GM19238 (cell line): Measurements from ENCODE around the gene GOSR1.
"Not testable (repeated sequence)": the region's sequence is repeated elsewhere in the genome, so short reads cannot be mapped to it uniquely, and the experiment has no call there.

Experiments used
- DNase-seq: peaks from one replicate; pipeline ENCODE4 v3.0.0; 2011; ENCODE audit warnings: low spot score; ENCODE audit not compliant: insufficient read length

Gene GOSR1

DNA sequence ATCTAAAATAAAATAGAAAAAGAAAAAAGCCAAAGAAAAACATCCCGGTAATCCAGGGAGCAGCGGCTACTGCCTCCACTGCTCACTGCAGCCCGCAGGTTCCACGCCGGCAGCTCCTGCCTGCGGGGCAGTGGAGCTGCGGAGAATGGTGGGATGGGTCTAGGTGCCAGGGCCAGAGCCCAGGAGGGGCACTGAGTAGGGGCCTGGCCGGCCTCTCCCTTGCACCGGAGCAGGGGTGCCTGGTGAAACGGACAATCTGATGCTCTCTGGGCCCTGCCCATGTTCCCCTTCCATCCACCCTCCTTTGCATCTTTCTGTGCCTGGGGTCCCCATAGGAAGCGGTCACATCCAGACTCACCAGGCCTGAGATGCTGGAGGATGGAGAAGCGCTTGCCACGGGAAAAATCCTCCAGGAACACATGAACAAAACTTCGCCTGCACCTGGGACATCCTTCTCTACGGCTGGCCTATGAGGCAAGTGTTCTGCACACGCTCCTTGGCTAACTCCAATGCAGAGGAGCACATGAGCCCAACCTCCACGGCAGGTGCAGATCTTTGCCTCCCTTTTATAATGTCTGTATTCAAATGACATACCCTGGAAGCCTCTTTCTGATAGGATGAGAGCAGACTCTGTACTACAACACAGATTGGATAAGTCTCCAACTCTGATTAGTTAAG is 98.6 kb downstream of the GOSR1 start:
- DNase-seq = not testable (repeated sequence)

DNA sequence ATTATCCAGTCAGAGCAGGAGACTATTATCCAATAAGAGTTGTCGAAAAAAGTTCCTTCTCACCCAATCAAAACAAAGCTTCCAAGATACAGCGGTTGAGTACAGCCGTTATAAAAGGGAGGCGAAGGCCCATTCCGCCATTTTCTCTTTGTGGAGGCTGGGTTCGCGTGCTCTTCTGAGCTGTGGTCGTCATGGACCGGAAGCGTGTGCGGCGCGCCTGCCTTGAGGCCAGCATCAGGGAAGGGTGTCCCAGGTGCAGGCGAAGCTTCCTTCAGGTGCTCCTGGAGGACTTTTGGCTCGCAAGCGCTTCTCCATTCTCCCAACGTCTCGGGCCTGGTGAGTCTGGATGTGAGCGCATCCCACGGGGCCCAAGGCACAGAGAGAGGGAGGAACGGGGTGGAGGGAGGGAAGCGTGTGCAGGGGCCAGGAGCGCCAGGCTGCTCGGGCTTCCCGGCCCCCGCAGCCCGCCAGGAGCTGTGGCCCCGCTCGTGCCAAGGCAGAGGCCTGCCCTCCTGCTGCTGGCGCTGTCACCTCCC is 99.2 kb downstream of the GOSR1 start:
- DNase-seq = no peak
